HEK293 (cell line): ENCODE data around the gene PTGER1.

Experiments
- CTCF ChIA-PET: fragments of 350-600 bp; formaldehyde crosslinking; extraction: SDS; loops from one replicate; lab custom pipeline; 2021; ENCODE audit warnings: antibody characterized with exemption; lab: Yijun Ruan, JAX
- POLR2A ChIA-PET: fragments of 300-600 bp; formaldehyde crosslinking; extraction: SDS; loops from one replicate; lab custom pipeline; 2020; ENCODE audit warnings: antibody characterized with exemption, inconsistent platforms; lab: Yijun Ruan, JAX
- H3K27ac ChIP-seq: fragments of 200-500 bp; sonication (Bioruptor generic); 2 replicates; pipeline ENCODE4 v1.5.1; 2014; ENCODE audit warnings: low read depth, low read length, control low read depth, inconsistent platforms; ENCODE audit errors: extremely low read depth
- H3K36me3 ChIP-seq, 2 experiments: fragments of 200-500 bp in 1 of 2; sonication (Bioruptor generic) in 1 of 2; 1 replicate in 1 of 2; 2 replicates in 1 of 2; pipeline ENCODE4 v1.5.1; 2014 to 2017; ENCODE audit warnings: inconsistent platforms in 2 of 2, low read length in 2 of 2; ENCODE audit not compliant: control insufficient read depth in 2 of 2, insufficient read depth in 1 of 2
- H3K4me1 ChIP-seq: fragments of 200-500 bp; sonication (Bioruptor generic); 2 replicates; pipeline ENCODE4 v1.5.1; 2014; ENCODE audit warnings: mild to moderate bottlenecking, low read length, inconsistent platforms; ENCODE audit not compliant: control insufficient read depth, insufficient read depth
- H3K4me3 ChIP-seq: 2 replicates; pipeline ENCODE4 v1.5.1; 2011; ENCODE audit warnings: low read depth, mild to moderate bottlenecking, control low read depth, low read length, moderate library complexity
- H3K9me3 ChIP-seq: fragments of 200-500 bp; sonication (Bioruptor generic); 2 replicates; pipeline ENCODE4 v1.5.1; 2014; ENCODE audit warnings: low read depth, low read length, inconsistent platforms; ENCODE audit not compliant: control insufficient read depth, insufficient read depth
- GLIS1 ChIP-seq: fragments of 450-650 bp; formaldehyde crosslinking; IDR thresholded peaks from 2 replicates; pipeline ENCODE4 v1.5.1; 2016; ENCODE audit warnings: missing biosample characterization, missing genetic modification characterization
- PRDM10 ChIP-seq: fragments of 450-650 bp; formaldehyde crosslinking; IDR thresholded peaks from 2 replicates; pipeline ENCODE4 v1.5.1; 2016; ENCODE audit warnings: missing biosample characterization, missing genetic modification characterization
- ZBTB6 ChIP-seq: fragments of 450-650 bp; formaldehyde crosslinking; IDR thresholded peaks from 2 replicates; pipeline ENCODE4 v1.5.1; 2017; ENCODE audit warnings: missing biosample characterization, missing genetic modification characterization
- ZEB2 ChIP-seq: fragments of 450-650 bp; formaldehyde crosslinking; IDR thresholded peaks from 2 replicates; pipeline ENCODE4 v1.5.1; 2016; ENCODE audit warnings: missing biosample characterization, missing genetic modification characterization
- ZIC2 ChIP-seq: fragments of 450-650 bp; formaldehyde crosslinking; IDR thresholded peaks from 2 replicates; pipeline ENCODE4 v1.5.1; 2016; ENCODE audit warnings: missing biosample characterization, missing genetic modification characterization
- ZNF121 ChIP-seq: fragments of 450-650 bp; formaldehyde crosslinking; IDR thresholded peaks from 2 replicates; pipeline ENCODE4 v1.5.1; 2016; ENCODE audit warnings: missing biosample characterization, missing genetic modification characterization
- ZNF266 ChIP-seq: fragments of 450-650 bp; formaldehyde crosslinking; IDR thresholded peaks from 2 replicates; pipeline ENCODE4 v1.5.1; 2016; ENCODE audit warnings: missing biosample characterization, missing genetic modification characterization, low read depth
- ZNF280D ChIP-seq: fragments of 450-650 bp; formaldehyde crosslinking; IDR thresholded peaks from 2 replicates; pipeline ENCODE4 v1.5.1; 2016; ENCODE audit warnings: missing biosample characterization, missing genetic modification characterization
- ZNF366 ChIP-seq: fragments of 450-650 bp; formaldehyde crosslinking; conservative IDR thresholded peaks from 2 replicates; pipeline ENCODE4 v1.5.1; 2016; ENCODE audit warnings: missing biosample characterization, missing genetic modification characterization
- ZNF513 ChIP-seq: fragments of 450-650 bp; IDR thresholded peaks from 2 replicates; pipeline ENCODE4 v1.5.1; 2018; ENCODE audit warnings: missing biosample characterization, missing genetic modification characterization
- ZNF623 ChIP-seq: fragments of 450-650 bp; formaldehyde crosslinking; IDR thresholded peaks from 2 replicates; pipeline ENCODE4 v1.5.1; 2016; ENCODE audit warnings: missing biosample characterization, missing genetic modification characterization
- ZNF707 ChIP-seq: fragments of 450-650 bp; formaldehyde crosslinking; IDR thresholded peaks from 2 replicates; pipeline ENCODE4 v1.5.1; 2016; ENCODE audit warnings: missing biosample characterization, missing genetic modification characterization
- ZNF830 ChIP-seq: fragments of 450-650 bp; IDR thresholded peaks from 2 replicates; pipeline ENCODE4 v1.5.0; 2018; ENCODE audit warnings: missing biosample characterization, missing genetic modification characterization, low read depth, mild to moderate bottlenecking, moderate library complexity
- TF ChIP-seq, protein P1 (sequence below): fragments of 450-650 bp; formaldehyde crosslinking; IDR thresholded peaks from 2 replicates; pipeline ENCODE4 v1.5.1; 2016; ENCODE audit warnings: missing biosample characterization, missing genetic modification characterization
- TF ChIP-seq, protein P2 (sequence below): fragments of 450-650 bp; formaldehyde crosslinking; IDR thresholded peaks from 2 replicates; pipeline ENCODE4 v1.5.1; 2016; ENCODE audit warnings: missing biosample characterization, missing genetic modification characterization
- TF ChIP-seq, protein P3 (sequence below): fragments of 450-650 bp; formaldehyde crosslinking; IDR thresholded peaks from 2 replicates; pipeline ENCODE4 v1.5.1; 2016; ENCODE audit warnings: missing biosample characterization, missing genetic modification characterization

The PTGER1 gene

DNA sequence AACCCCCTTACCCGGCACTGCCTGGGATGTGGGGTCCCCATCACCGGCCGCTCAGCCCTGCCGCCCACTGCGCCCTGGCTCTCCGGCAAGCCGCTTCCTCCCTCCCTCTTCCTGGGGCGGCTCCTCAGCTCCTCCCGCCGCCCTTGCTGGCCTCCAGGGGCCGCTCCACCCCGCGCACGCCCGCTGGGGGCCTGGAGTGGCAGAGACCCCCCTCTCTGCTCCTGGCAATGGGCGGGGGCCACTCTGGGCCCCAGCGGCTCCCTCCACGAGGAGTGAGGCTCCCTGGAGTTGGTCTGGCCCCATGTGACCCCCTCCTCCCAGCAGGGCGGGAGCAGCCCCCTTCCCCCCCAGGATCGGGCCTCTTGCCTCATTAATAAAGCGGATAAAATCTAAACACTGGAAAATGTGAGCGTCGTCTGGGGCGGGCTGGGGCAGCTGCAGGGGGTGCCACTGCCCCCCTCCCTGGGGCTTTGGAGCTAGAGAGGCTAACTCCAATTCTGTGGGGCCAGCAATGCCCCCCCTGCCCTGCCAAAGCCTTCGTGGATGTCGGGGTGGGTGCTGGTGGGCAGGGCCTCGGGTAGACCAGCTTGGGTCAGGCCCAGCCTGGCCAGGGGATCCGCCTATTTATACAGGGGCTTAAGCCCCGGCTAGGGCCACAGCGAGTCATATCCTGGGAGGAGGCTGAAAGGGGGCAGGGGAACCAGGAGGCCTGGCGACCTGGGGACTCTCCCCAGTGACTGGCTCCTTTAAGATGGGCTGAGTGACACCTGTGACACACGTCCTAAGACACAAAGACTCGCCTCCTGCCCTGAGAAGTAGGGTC is at the start of gene PTGER1 (continued):
- TF ChIP-seq ZNF280D (tag by site-specific recombination) (no peak), ZNF707 (tag by site-specific recombination) (no peak), ZIC2 (tag by site-specific recombination) (peak; percentile 86), ZNF366 (tag by site-specific recombination) (no peak), ZNF830 (tag by site-specific recombination) (no peak)
- TF ChIP-seq, protein P1, sequence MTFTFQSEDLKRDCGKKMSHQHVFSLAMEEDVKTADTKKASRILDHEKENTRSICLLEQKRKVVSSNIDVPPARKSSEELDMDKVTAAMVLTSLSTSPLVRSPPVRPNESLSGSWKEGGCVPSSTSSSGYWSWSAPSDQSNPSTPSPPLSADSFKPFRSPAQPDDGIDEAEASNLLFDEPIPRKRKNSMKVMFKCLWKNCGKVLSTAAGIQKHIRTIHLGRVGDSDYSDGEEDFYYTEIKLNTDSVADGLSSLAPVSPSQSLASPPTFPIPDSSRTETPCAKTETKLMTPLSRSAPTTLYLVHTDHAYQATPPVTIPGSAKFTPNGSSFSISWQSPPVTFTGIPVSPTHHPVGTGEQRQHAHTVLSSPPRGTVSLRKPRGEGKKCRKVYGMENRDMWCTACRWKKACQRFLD (tag by site-specific recombination): no peak
- TF ChIP-seq, protein P2, sequence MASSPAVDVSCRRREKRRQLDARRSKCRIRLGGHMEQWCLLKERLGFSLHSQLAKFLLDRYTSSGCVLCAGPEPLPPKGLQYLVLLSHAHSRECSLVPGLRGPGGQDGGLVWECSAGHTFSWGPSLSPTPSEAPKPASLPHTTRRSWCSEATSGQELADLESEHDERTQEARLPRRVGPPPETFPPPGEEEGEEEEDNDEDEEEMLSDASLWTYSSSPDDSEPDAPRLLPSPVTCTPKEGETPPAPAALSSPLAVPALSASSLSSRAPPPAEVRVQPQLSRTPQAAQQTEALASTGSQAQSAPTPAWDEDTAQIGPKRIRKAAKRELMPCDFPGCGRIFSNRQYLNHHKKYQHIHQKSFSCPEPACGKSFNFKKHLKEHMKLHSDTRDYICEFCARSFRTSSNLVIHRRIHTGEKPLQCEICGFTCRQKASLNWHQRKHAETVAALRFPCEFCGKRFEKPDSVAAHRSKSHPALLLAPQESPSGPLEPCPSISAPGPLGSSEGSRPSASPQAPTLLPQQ: 0 out of 2 replicates have a peak, but pooled peaks have one; percentile 33

DNA sequence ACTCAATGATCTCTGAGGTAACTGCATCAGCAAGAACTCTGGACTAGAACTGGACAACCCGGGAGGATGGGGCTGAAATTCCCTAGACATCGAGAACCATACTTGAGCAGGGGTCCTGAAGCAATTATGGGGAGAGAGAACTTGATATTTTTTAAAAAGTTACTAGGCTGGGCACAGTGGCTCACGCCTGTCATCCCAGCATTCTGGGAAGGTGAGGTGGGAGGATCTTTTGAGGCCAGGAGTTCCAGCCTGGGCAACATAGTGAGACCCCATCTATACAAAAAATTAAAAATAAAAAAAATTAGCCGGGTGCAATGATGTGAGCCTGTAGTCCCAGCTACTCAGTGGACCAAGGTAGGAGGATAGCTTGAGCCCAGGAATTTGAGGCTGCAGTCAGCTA is 45.4 kb upstream of the PTGER1 start:
- Histone ChIP-seq H3K27ac (no peak overlapping the region), H3K4me3 (no peak overlapping the region), H3K36me3 (peaks cover under 1 to 18% of the 10 kb centered on the region in 2 experiments; a peak in 1 of 3 replicates), H3K9me3 (no peaks in the 10 kb centered on the region), H3K4me1 (no peaks in the 10 kb centered on the region; the same call in 1 of the 2 replicates)
- ChIA-PET CTCF (interaction anchor here (0.6 to 1.9 kb wide), 3 partner anchors 15 to 782 kb away, joined by 3 to 8 read pairs (median 4); no protein-coding TSS in a partner anchor), POLR2A (no interaction called here)
- TF ChIP-seq ZEB2 (tag by site-specific recombination) (no peak), ZNF121 (peak; percentile 84)

GRCh38 chr19:14519860-14520407 is 44.8 kb upstream of the PTGER1 start:
- H3K27ac ChIP-seq: peak overlapping the region; percentile 25; the same call in 1 of the 2 replicates
- ChIA-PET POLR2A (no interaction called here), CTCF (interaction anchor here (0.6 to 1.9 kb wide), 4 partner anchors 15 to 782 kb away, joined by 3 to 8 read pairs (median 4); no protein-coding TSS in a partner anchor)
- no peaks in the 10 kb centered on the region for H3K9me3 ChIP-seq
- H3K4me3 ChIP-seq: no peak overlapping the region
- peaks cover 3 to 24% of the 10 kb centered on the region in 2 experiments; a peak in 1 of 3 replicates for H3K36me3 ChIP-seq
- no peaks in the 10 kb centered on the region; the same call in 1 of the 2 replicates for H3K4me1 ChIP-seq
- TF ChIP-seq ZNF513 (tag by site-specific recombination) (no peak), ZBTB6 (tag by site-specific recombination) (0 out of 2 replicates have a peak, but pooled peaks have one; percentile 17), GLIS1 (tag by site-specific recombination) (peak; percentile 18; the same call in 1 of the 2 replicates), PRDM10 (tag by site-specific recombination) (no peak), ZNF266 (tag by site-specific recombination) (no peak), ZNF623 (tag by site-specific recombination) (no peak)
- TF ChIP-seq, protein P3, sequence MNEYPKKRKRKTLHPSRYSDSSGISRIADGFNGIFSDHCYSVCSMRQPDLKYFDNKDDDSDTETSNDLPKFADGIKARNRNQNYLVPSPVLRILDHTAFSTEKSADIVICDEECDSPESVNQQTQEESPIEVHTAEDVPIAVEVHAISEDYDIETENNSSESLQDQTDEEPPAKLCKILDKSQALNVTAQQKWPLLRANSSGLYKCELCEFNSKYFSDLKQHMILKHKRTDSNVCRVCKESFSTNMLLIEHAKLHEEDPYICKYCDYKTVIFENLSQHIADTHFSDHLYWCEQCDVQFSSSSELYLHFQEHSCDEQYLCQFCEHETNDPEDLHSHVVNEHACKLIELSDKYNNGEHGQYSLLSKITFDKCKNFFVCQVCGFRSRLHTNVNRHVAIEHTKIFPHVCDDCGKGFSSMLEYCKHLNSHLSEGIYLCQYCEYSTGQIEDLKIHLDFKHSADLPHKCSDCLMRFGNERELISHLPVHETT: no peak
